H1 (cell line): ENCODE measurements around the gene MRPL47. TPM values are rescaled to one million over a fixed set of nuclear protein-coding genes. Genes with fewer than 3 reads are reported as not detected.

Experiments
- CTCF ChIA-PET: fragments of 300-600 bp; sonication (Branson Sonifier 250); formaldehyde crosslinking; loops from one replicate; lab custom pipeline; 2021; ENCODE audit not compliant: partially characterized antibody; lab: Charles Lee
- POLR2A ChIA-PET: fragments of 300-600 bp; sonication (Branson Sonifier 250); formaldehyde crosslinking; loops from one replicate; lab custom pipeline; 2021; ENCODE audit warnings: inconsistent platforms; ENCODE audit not compliant: partially characterized antibody; lab: Charles Lee
- DNase-seq, 2 experiments: peaks; one replicate each; pipeline versions ENCODE4 v3.0.0 to v3.0.0-alpha.2; 2010 to 2022; ENCODE audit warnings: low spot score in 2 of 2, low read depth in 1 of 2, mixed read lengths in 1 of 2
- FAIRE-seq: peaks from 2 replicates; lab custom pipeline; 2011; peaks lifted over from hg19 to GRCh38; lab: Jason Lieb, UNC
- H2AFZ ChIP-seq: 2 replicates; pipeline ENCODE4 v1.8.1; 2012; ENCODE audit warnings: low read length, inconsistent platforms
- H2AK5ac ChIP-seq: 2 replicates; pipeline ENCODE4 v1.6.1; 2013; ENCODE audit warnings: low read depth, low read length
- H2BK120ac ChIP-seq: replicated peaks from 2 replicates; pipeline ENCODE3; 2013; ENCODE audit warnings: low read depth, low read length, inconsistent platforms
- H2BK12ac ChIP-seq: 2 replicates; pipeline ENCODE4 v1.6.1; 2013; ENCODE audit warnings: low read depth, low read length
- H2BK15ac ChIP-seq: 2 replicates; pipeline ENCODE4 v1.6.1; 2013; ENCODE audit warnings: low read length
- H2BK20ac ChIP-seq: 2 replicates; pipeline ENCODE4 v1.6.1; 2013; ENCODE audit warnings: low read length
- H2BK5ac ChIP-seq: 2 replicates; pipeline ENCODE4 v1.6.1; 2013; ENCODE audit warnings: low read depth, low read length
- H3K14ac ChIP-seq: 2 replicates; pipeline ENCODE4 v1.6.1; 2013; ENCODE audit warnings: inconsistent platforms; ENCODE audit not compliant: insufficient read length
- H3K18ac ChIP-seq: 2 replicates; pipeline ENCODE4 v1.6.1; 2013; ENCODE audit warnings: low read length; ENCODE audit errors: extremely low read depth
- H3K23ac ChIP-seq: 2 replicates; pipeline ENCODE4 v1.6.1; 2013; ENCODE audit warnings: inconsistent platforms; ENCODE audit not compliant: insufficient read length
- H3K23me2 ChIP-seq: 2 replicates; pipeline ENCODE4 v1.6.1; 2013; ENCODE audit warnings: low read depth, low read length
- H3K27ac ChIP-seq: 2 replicates; pipeline ENCODE4 v1.6.1; 2011; ENCODE audit warnings: low read depth, low read length, inconsistent platforms
- H3K27me3 ChIP-seq, 4 experiments: replicated peaks in 1 of 4; 1 replicate in 1 of 4; 2 replicates in 3 of 4; pipeline versions ENCODE4 v1.6.1 to v1.8.1; 2011 to 2013; ENCODE audit warnings: low read length in 3 of 4, mild to moderate bottlenecking in 3 of 4, inconsistent platforms in 2 of 4, mixed read lengths in 2 of 4, moderate library complexity in 1 of 4; ENCODE audit not compliant: control insufficient read depth in 3 of 4, insufficient read depth in 3 of 4; ENCODE audit errors: extremely low read depth in 1 of 4
- H3K36me3 ChIP-seq, 4 experiments: 2 replicates each; pipeline versions ENCODE4 v1.6.1 to v1.8.1; 2011 to 2013; ENCODE audit warnings: mild to moderate bottlenecking in 4 of 4, low read length in 3 of 4, moderate library complexity in 2 of 4, control low read depth in 1 of 4, inconsistent platforms in 1 of 4; ENCODE audit not compliant: insufficient read depth in 4 of 4, control insufficient read depth in 2 of 4
- H3K4ac ChIP-seq: replicated peaks from 2 replicates; pipeline ENCODE3; 2013; ENCODE audit warnings: low read length, low read depth, mixed read lengths, inconsistent platforms; ENCODE audit not compliant: insufficient read length
- H3K4me1 ChIP-seq, 4 experiments: replicated peaks in 1 of 4; 1 replicate in 1 of 4; 2 replicates in 3 of 4; pipeline versions ENCODE4 v1.6.1 to v1.8.1; 2011 to 2013; ENCODE audit warnings: low read length in 3 of 4, inconsistent platforms in 2 of 4, mixed read lengths in 1 of 4; ENCODE audit not compliant: insufficient read depth in 4 of 4, control insufficient read depth in 3 of 4
- H3K4me2 ChIP-seq, 2 experiments: 2 replicates each; pipeline versions ENCODE4 v1.6.1 to v1.8.1; 2011 to 2013; ENCODE audit warnings: low read depth in 2 of 2, low read length in 2 of 2, control low read depth in 1 of 2, inconsistent platforms in 1 of 2, mild to moderate bottlenecking in 1 of 2; ENCODE audit not compliant: insufficient read depth in 1 of 2
- H3K4me3 ChIP-seq, 4 experiments: fragments of 200-600, 300-600 bp in 1 of 4; sonication (generic), shearing (Covaris generic), sonication (Bioruptor Twin) in 1 of 4; 2 replicates each; pipeline versions ENCODE4 v1.5.1 to v1.8.1; 2011 to 2016; ENCODE audit warnings: low read length in 4 of 4, low read depth in 3 of 4, control low read depth in 2 of 4, inconsistent platforms in 2 of 4, mild to moderate bottlenecking in 2 of 4, mixed read lengths in 1 of 4, moderate library complexity in 1 of 4; ENCODE audit not compliant: insufficient read depth in 2 of 4; ENCODE audit errors: extremely low read depth in 1 of 4
- H3K56ac ChIP-seq: replicated peaks from 2 replicates; pipeline ENCODE3; 2013; ENCODE audit warnings: low read depth, mild to moderate bottlenecking, mixed read lengths, low read length, inconsistent platforms; ENCODE audit not compliant: insufficient read length
- H3K79me1 ChIP-seq: 2 replicates; pipeline ENCODE4 v1.6.1; 2013; ENCODE audit warnings: low read depth, low read length, control low read depth
- H3K79me2 ChIP-seq, 2 experiments: 2 replicates each; pipeline versions ENCODE4 v1.6.1 to v1.8.1; 2012 to 2013; ENCODE audit warnings: low read length in 2 of 2, mild to moderate bottlenecking in 2 of 2, inconsistent platforms in 1 of 2; ENCODE audit not compliant: insufficient read depth in 2 of 2, control insufficient read depth in 1 of 2
- H3K9ac ChIP-seq, 4 experiments: replicated peaks in 1 of 4; 1 replicate in 1 of 4; 2 replicates in 3 of 4; pipeline versions ENCODE4 v1.6.1 to v1.8.1; 2011 to 2013; ENCODE audit warnings: low read depth in 3 of 4, low read length in 3 of 4, control low read depth in 2 of 4, mild to moderate bottlenecking in 2 of 4, moderate library complexity in 2 of 4, inconsistent platforms in 1 of 4; ENCODE audit errors: extremely low read depth in 1 of 4
- H3K9me3 ChIP-seq, 2 experiments: 2 replicates each; pipeline versions ENCODE4 v1.6.1 to v1.8.1; 2012 to 2013; ENCODE audit warnings: mild to moderate bottlenecking in 2 of 2, moderate library complexity in 2 of 2, control low read depth in 1 of 2, inconsistent platforms in 1 of 2, low read depth in 1 of 2, low read length in 1 of 2, mixed read lengths in 1 of 2; ENCODE audit not compliant: insufficient read depth in 2 of 2
- H4K20me1 ChIP-seq, 2 experiments: replicated peaks in 1 of 2; 2 replicates each; pipeline versions ENCODE3 to v1.8.1; 2011 to 2013; ENCODE audit warnings: inconsistent platforms in 2 of 2, low read length in 2 of 2, mild to moderate bottlenecking in 1 of 2; ENCODE audit not compliant: insufficient read depth in 2 of 2, control insufficient read depth in 1 of 2
- H4K5ac ChIP-seq: 2 replicates; pipeline ENCODE4 v1.6.1; 2013; ENCODE audit warnings: low read length, low read depth, mixed read lengths, inconsistent platforms; ENCODE audit not compliant: insufficient read length
- H4K8ac ChIP-seq: 2 replicates; pipeline ENCODE4 v1.8.0; 2013; ENCODE audit warnings: mild to moderate bottlenecking, moderate library complexity, low read length, inconsistent platforms; ENCODE audit not compliant: insufficient read depth; ENCODE audit errors: extremely low read depth
- H4K91ac ChIP-seq: replicated peaks from 2 replicates; pipeline ENCODE3; 2013; ENCODE audit warnings: low read length, mixed read lengths, inconsistent platforms; ENCODE audit not compliant: insufficient read length
- BACH1 ChIP-seq: IDR thresholded peaks from 2 replicates; pipeline ENCODE4 v1.6.1; 2012; ENCODE audit warnings: low read length, improper control_type of control experiment
- BCL11A ChIP-seq, 2 experiments: IDR thresholded peaks; one replicate each; pipeline ENCODE4 v1.6.1; 2011; ENCODE audit warnings: low read depth in 2 of 2, low read length in 2 of 2, mild to moderate bottlenecking in 2 of 2
- CBX5 ChIP-seq: fragments of 300-800, 300-1000 bp; sonication (generic); IDR thresholded peaks from 2 replicates; pipeline ENCODE4 v1.7.1; 2016; ENCODE audit warnings: antibody characterized with exemption, low read length, low read depth
- CHD1 ChIP-seq: IDR thresholded peaks from 2 replicates; pipeline ENCODE4 v1.6.1; 2012; ENCODE audit warnings: low read depth, low read length, improper control_type of control experiment
- CHD2 ChIP-seq: IDR thresholded peaks from 2 replicates; pipeline ENCODE4 v1.6.1; 2012; ENCODE audit warnings: low read length, improper control_type of control experiment
- HDAC6 ChIP-seq: IDR thresholded peaks from one replicate; pipeline ENCODE4 v1.7.1; 2012; ENCODE audit warnings: low read depth, mild to moderate bottlenecking, inconsistent platforms, low read length, moderate library complexity
- JUND ChIP-seq: IDR thresholded peaks from 2 replicates; pipeline ENCODE4 v1.6.1; 2011; ENCODE audit warnings: mild to moderate bottlenecking, improper control_type of control experiment, low read length
- NANOG ChIP-seq: IDR thresholded peaks from 2 replicates; pipeline ENCODE4 v1.6.1; 2011; ENCODE audit warnings: low read length, low read depth, mild to moderate bottlenecking, inconsistent platforms; ENCODE audit not compliant: insufficient read depth, poor library complexity, severe bottlenecking
- POLR2A ChIP-seq, 2 experiments: IDR thresholded peaks; 1 replicate in 1 of 2; 2 replicates in 1 of 2; pipeline ENCODE4 v1.6.1; 2011; ENCODE audit warnings: low read depth in 2 of 2, low read length in 2 of 2, mild to moderate bottlenecking in 2 of 2; ENCODE audit errors: control extremely low read depth in 1 of 2
- POLR2AphosphoS5 ChIP-seq: IDR thresholded peaks from 2 replicates; pipeline ENCODE4 v1.6.1; 2011; ENCODE audit warnings: low read depth, low read length
- RBBP5 ChIP-seq: IDR thresholded peaks from 2 replicates; pipeline ENCODE4 v1.7.1; 2012; ENCODE audit warnings: low read depth, mild to moderate bottlenecking, inconsistent platforms, low read length, moderate library complexity, borderline replicate concordance
- SAP30 ChIP-seq: fragments of 300-600 bp; sonication (generic); IDR thresholded peaks from 2 replicates; pipeline ENCODE4 v1.7.1; 2012; ENCODE audit warnings: low read length, moderate library complexity, mild to moderate bottlenecking, inconsistent platforms; ENCODE audit not compliant: insufficient read depth, insufficient replicate concordance
- TBP ChIP-seq: IDR thresholded peaks from 2 replicates; pipeline ENCODE4 v1.6.1; 2011; ENCODE audit warnings: low read depth, low read length, improper control_type of control experiment
- TEAD4 ChIP-seq: IDR thresholded peaks from 2 replicates; pipeline ENCODE4 v1.6.1; 2012; ENCODE audit warnings: low read depth, low read length, inconsistent platforms, mixed read lengths
- YY1 ChIP-seq: IDR thresholded peaks from 2 replicates; pipeline ENCODE4 v1.6.1; 2011; ENCODE audit warnings: low read depth, mild to moderate bottlenecking, low read length
- ZNF274 ChIP-seq: IDR thresholded peaks from 2 replicates; pipeline ENCODE4 v1.7.0; 2012; ENCODE audit warnings: low read length, borderline replicate concordance; ENCODE audit errors: extremely low read depth
- WGBS, 2 experiments: shearing (Covaris generic) in 1 of 2; methylation state at CpG; one replicate each; pipeline versions ENCODE4 v1.1.6 to v1.1.7; 2013 to 2015; ENCODE audit warnings: low lambda C conversion rate in 2 of 2, mixed read lengths in 2 of 2, inconsistent platforms in 1 of 2, low coverage in 1 of 2, missing lambda C conversion rate in 1 of 2; ENCODE audit not compliant: insufficient replicate concordance in 2 of 2, insufficient coverage in 1 of 2, insufficient read length in 1 of 2; ENCODE audit errors: extremely low coverage in 1 of 2, missing lambda C conversion rate in 1 of 2; 5-methylcytosine and 5-hydroxymethylcytosine counted together
- polyA plus RNA-seq, 7 experiments: library from polyadenylated mRNA; depleted of rRNA in 3 of 7; stranded (reverse) in 5 of 7; unstranded in 2 of 7; fragments of >200 nt in 5 of 7; fragments of 200-250 nt in 2 of 7; gene quantifications; 1 replicate in 5 of 7; 2 replicates in 1 of 7; 4 replicates in 1 of 7; pipeline versions ENCODE4 v1.2.1 to v1.2.3, GENCODE V29; 2011 to 2013; ENCODE audit warnings: missing spikeins in 2 of 7, mixed read lengths in 2 of 7
- total RNA-seq: library from RNA; stranded (reverse); fragmentation: NEBNext Ultra II Directional; extraction: Animal tissue kit (Norgen Biotek cat#: 25700); gene quantifications from 2 replicates; pipeline ENCODE4 v1.2.1, GENCODE V29; 2021

MRPL47 gene
- total and polyA plus RNA-seq, 2 of the 8 experiments (the other 6 are each of a cell fraction or from before 2014, with no cell fraction given) = 26.1 to 76.6 TPM

DNA sequence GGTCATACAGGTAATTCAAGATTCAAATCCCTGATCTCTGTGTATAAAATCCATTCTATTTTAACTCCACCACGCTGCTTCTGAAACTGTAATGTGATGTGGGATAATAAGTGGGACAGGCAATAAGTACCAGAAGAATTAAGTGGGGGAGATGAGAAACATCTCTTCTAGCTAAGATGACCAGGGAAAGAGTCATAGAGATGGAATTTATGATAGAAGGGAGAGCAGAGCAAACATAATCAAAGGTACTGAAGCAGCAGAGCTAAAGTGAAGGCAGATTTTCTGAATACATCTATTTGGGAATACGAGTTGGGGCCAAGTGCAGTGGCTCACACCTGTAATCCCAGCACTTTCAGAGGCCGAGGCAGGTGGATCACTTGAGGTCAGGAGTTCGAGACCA lies 4.9 kb downstream of the MRPL47 start:
- H2BK12ac ChIP-seq = no peak overlapping the region
- H2AFZ ChIP-seq = no peak overlapping the region
- H3K79me2 ChIP-seq = peaks cover 0 to 28% of the 10 kb centered on the region in 2 experiments; a peak in 2 of 4 replicates
- no peaks in the 10 kb centered on the region for H3K79me1 ChIP-seq
- no peak overlapping the region for H3K4me3 ChIP-seq
- no peak overlapping the region for H2BK120ac ChIP-seq
- peaks cover 13 to 74% (median 45%) of the 10 kb centered on the region in 4 experiments for H3K36me3 ChIP-seq
- 92% methylated on average over 4 of the region's 4 CpGs; no CpG with 5 or more reads in 1 of the 2 experiments for whole genome bisulfite sequencing, 2 experiments
- H3K27ac ChIP-seq = no peak overlapping the region
- H4K91ac ChIP-seq = no peak overlapping the region
- H4K5ac ChIP-seq = no peak overlapping the region
- H2BK20ac ChIP-seq = no peak overlapping the region
- H3K18ac ChIP-seq = no peak overlapping the region
- no peak overlapping the region for H3K23ac ChIP-seq
- H3K9ac ChIP-seq = no peak overlapping the region
- no peak overlapping the region for H3K4me2 ChIP-seq
- no peak overlapping the region for H2BK5ac ChIP-seq
- no peak overlapping the region for H3K4ac ChIP-seq
- H3K27me3 ChIP-seq = no peaks in the 10 kb centered on the region
- H3K9me3 ChIP-seq = no peaks in the 10 kb centered on the region
- no peak overlapping the region for H3K56ac ChIP-seq
- CTCF ChIA-PET = no interaction called here
- no peak overlapping the region for H4K8ac ChIP-seq
- no peaks in the 10 kb centered on the region for H4K20me1 ChIP-seq
- no peak for FAIRE-seq
- no peak overlapping the region for H3K14ac ChIP-seq
- H3K4me1 ChIP-seq = no peaks in the 10 kb centered on the region
- POLR2A ChIA-PET = interaction anchor here (0.7 to 1.0 kb wide), 2 partner anchors 10 to 22 kb away, joined by 3 read pairs; no protein-coding TSS in a partner anchor
- DNase-seq = no peak
- H2AK5ac ChIP-seq = no peak overlapping the region
- H3K23me2 ChIP-seq = no peaks in the 10 kb centered on the region
- H2BK15ac ChIP-seq = no peak overlapping the region
- TF ChIP-seq TBP (no peak), POLR2A (IDR thresholded peaks at IDR 0.05; ENCODE audit: control extremely low read depth in 1 of 2, low read depth in 2 of 2, low read length in 2 of 2) (no peak), RBBP5 (no peak), ZNF274 (no peak), POLR2AphosphoS5 (no peak), BCL11A (IDR thresholded peaks at IDR 0.05; ENCODE audit: low read depth in 2 of 2, low read length in 2 of 2) (no peak), CHD1 (no peak), TEAD4 (no peak), YY1 (no peak), NANOG (no peak), CHD2 (no peak), JUND (no peak), BACH1 (no peak), CBX5 (no peak), SAP30 (no peak), HDAC6 (no peak)
